GM21619 (cell line): ENCODE results near the gene MMP10.

Experiments
- ATAC-seq: cut with Tn5 transposase; IDR thresholded peaks from one replicate; pipeline ENCODE4 v1.9.1; 2021; ENCODE audit not compliant: unreplicated experiment

The MMP10 gene

DNA sequence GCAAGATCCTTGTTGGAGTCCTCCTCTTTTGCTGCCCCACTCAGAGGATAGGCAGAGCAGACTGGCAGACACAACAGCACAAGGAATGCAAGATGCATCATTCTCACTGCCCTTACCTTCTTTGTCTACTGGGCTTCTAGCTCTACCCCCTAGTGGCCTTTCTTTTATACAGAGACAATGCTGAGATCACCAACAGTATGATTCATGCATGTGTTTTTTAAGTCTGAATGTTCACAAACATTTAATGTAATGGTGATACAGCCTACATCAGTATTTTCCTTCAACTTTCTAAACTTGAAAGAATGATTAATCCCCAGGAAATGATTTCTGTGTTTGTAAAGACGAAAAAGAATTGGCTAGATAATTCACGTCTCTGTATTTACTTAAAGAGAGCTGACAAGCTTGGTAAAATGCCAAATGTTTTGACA is at the start of gene MMP10:
TSS of gene MMP10 (minus strand) at position 138 of the 428 bp plus-strand sequence. CDS start at position 101, 37 bp downstream.
- no peak for ATAC-seq

DNA sequence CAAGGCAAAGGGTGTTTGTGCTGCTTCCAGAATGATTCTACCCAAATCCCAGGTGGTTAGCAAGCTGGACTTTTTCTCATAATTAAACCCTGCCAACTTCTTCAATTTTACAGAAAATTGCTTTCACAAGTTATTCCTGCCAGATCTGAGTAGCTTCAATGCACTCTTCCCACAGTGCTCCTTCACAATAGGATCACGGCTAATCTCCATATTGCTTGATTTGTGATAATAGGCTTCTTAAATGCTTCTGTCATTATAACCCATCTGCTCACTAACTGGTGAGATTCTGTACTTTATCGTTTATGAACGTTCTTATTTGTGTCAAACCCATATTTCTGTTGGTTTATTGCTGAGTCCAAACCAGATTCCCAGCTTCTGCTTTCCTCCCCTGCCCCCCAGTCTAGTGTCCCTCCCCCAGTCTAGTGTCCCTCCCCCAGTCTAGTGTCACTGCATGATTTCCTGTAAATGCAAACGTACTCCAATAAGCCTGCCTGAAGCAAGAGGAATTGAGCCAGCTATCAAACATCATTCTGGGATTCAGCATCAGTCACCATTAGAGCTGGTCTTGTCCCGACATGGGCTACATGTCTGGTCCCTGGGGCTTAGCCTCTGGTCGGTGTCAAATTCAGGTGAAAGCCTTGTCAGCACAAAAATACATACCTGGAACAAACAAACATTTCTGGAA is 49.0 kb upstream of the MMP10 start:
- ATAC-seq, result no peak

DNA sequence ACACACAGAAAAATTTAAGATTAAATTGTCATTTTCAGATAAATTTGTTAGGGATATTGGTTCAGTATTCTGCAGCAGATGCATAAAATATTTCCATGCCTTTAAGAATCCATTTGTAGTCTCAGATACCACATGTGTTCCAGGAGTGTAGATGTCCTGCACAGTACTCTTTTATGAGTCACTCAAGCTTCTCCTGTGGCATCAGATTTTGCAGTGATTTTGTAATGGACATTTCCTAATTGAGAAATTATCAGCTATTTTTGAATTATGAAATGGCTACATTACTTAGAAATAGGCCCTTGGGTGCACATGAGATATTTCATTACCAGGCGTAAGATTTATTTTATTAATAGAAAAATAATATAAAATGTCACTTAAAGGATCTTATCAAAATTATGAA is 44.1 kb upstream of the MMP10 start:
- ATAC-seq, result no peak

DNA sequence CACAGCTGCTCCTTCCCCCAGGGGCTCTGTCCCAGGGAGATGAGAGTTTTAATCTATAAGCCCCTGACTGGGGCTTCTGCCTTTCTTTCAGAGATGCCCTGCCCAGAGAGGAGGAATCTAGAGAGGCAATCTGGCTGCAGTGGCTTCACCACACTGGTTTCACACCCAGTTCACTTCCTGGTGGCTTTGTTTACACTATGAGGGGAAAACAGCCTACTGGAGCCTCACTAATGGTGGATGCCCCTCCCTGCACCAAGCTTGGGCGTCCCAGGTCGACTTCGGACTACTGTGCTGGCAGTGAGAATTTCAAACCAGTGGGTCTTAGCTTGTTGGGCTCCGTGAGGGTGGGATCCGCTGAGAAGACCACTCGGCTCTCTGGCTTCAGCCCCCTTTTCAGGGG is 39.1 kb upstream of the MMP10 start:
- no peak for ATAC-seq

DNA sequence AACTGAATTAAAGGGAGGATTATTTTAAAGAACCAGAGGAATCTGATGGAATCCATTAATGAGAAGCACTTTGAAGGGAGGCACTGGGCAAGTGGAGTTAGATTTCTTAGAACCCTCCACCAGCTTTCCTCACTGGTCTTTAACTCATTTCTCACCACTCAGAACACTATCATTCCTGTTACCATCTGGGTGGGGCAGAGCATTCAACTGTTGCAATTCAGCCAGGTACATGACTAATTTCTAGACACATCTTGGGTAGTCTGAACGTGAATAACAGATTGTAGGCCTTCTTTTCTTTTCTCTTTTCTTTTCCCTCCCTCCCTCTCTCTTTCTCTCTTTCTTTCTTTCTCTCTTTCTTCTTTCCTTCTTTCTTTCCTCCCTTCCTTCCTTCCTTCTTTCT is 33.1 kb upstream of the MMP10 start:
- ATAC-seq, result no peak

DNA sequence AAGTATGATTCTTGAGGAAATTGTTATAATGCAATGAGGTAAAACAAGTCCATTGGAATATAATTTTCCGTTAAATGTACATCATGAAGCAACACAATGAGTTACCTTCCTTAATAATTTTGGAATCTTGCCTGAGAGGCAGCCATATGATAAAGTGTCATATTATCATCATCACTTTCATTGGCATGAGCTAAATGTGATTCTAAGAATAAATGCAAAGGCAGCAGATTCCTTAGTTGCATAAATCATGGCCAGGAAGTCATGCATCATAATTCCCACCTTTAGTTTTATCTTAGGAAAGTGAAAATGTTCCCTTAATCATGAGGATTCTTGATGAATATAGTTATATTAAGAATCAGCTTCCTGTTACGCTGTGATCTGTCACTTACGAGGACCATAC is 31.8 kb upstream of the MMP10 start:
- no peak for ATAC-seq

DNA sequence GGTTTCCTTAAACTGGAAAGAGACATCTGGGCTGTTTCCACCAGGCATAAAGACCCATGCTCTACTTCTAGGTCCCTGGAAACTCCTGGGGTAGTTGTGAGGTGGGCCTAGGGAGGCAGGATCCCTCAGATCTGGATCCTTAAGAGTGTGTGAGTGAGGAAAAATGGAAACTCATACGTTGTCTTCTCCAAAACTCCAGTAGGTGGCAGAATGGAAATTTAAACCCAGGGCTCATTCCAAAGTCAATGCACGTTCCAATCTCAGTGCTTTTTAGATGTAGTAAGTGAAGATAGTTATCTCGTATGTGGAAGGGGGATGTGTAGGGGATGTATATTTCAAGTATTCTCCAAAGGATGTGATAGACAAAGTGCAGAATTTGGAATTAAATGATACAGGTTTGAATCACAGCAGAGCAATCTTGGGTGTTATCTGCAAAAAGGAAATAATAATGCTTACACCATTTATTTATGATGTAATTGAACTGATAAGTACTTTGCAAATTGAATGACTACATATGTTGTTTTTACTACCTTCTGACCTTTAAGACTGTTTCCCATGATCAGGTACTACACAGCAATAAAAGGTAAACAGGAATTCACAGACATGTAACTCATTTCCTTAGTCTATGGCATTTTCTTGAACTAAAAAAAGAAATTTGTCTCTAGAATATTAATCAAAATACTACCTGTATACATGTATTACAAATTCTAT is 30.7 kb upstream of the MMP10 start:
- no peak for ATAC-seq

DNA sequence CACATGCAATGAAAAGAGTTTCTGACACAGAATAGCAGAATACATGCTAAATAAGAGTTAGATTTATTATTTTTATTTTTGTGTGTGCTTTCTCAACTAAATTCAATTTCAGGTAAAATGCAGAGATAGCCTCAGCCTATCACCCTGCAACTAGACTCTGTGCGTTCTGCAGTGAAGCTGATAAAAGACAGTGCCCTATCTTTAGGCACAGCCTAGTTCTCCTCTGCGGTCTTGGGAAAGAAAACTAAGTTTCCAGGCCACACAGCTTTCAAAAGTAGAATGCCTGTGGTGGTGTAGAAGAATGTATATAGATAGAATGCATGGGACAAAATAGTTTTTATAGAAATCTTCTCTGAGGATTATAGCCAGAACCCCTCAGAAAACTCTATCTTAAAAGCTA is 29.5 kb upstream of the MMP10 start:
- ATAC-seq, result no peak

DNA sequence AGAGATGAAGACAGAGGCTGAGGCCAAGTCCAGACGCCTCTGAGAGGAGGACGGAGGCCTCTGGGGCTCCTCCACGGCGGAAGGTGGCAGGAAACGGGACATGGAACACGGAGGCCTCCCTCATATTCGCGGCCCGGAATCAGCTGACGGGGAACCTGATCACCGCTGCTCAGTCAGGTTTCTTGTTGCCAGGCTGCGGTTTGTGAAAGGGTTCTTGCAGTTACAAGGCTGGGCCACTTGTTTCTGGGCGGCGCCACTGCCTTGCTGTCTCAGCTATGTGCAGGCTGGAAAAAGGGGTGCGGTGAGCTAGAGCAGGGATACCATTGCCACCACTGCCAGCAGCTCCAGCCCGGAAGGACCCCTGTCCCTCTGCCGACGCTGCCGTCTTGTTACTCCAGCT is 27.5 kb upstream of the MMP10 start:
- ATAC-seq, result no peak

DNA sequence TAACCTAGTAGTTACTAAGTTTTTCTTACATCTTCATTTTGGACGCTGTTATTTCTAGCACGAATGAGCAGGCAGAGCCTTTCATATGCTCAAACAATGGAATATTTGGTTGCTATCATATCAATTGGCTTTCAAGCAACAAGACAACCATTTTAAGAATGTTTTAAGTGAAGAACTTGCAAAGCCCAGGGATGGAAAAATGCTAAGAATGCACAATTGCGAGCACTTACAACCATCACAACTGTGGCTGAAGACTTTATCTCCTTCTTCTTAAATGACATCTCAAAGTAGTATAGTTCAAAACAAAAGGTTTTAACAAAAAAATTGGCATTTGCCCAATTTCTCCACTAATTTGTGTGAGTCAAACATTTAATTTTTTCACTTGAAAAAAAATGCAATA is 25.9 kb upstream of the MMP10 start:
- ATAC-seq, result no peak

DNA sequence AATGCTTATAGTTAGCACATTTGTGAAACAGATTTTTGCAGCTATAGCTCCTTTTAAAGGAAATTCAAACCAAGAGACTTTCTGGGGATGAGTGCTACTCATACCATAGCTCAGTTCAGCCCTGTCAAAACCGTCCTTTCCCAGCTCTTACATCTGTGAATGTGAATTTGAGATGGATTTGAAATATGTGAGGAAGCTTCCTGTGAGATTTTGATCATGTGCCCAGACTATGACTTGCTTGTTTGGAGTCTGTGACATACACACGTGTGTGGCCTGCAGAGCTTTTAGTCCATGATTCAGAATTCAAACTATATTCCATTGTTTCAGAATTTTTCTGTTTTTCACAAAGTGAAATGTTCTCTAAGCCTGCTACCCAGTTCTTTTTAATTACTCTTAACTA is 21.9 kb upstream of the MMP10 start:
- no peak for ATAC-seq

DNA sequence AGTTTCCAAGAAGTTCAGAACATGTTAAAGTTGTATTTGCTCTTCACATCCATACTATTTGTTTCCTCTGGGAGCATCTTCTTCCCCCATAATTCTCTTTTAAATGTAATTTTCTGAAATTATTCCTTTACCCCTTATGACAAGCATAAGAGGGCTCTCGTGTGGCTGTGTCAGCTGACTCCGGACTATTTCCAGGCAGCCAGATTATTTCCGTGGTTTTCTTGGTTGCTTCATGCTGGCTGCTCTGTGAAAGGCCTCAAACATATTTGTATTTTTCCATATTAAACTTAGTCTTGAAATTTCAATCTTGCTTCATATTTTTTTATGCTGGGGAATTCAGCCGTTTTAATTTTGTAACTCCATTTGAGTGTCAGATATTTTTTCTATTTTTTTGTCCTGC is 20.3 kb upstream of the MMP10 start:
- ATAC-seq, result no peak

DNA sequence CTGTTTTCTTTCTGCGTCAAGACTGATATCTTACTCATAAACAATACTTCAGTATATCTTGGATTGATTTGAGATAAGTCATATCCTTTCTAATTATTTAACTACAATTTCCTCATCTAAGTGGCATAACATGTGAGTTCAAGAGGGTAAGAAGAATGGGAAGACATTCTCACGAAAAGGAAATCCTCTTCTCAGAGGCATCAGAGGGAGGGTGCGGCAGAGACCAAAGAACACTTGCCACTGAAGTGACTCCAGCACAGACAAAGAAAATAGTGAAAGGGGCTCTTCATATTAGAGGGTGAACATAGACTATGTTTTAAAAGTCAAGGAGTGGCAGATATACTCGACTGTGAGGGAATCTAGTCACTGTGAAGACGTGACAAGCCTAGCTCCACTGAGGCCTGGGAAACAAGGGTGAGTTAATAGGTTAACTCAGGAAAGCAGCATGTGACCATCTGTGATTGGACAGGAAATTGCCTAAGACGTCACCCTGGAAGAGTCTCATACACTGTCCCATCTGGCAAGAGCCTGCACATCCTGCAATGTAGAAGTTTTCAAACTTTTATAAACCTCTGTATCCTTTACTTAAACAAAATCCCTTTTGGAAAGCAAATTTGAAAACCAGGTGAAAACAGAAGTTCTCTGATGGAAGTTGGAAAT is 19.4 kb upstream of the MMP10 start:
- no peak for ATAC-seq

DNA sequence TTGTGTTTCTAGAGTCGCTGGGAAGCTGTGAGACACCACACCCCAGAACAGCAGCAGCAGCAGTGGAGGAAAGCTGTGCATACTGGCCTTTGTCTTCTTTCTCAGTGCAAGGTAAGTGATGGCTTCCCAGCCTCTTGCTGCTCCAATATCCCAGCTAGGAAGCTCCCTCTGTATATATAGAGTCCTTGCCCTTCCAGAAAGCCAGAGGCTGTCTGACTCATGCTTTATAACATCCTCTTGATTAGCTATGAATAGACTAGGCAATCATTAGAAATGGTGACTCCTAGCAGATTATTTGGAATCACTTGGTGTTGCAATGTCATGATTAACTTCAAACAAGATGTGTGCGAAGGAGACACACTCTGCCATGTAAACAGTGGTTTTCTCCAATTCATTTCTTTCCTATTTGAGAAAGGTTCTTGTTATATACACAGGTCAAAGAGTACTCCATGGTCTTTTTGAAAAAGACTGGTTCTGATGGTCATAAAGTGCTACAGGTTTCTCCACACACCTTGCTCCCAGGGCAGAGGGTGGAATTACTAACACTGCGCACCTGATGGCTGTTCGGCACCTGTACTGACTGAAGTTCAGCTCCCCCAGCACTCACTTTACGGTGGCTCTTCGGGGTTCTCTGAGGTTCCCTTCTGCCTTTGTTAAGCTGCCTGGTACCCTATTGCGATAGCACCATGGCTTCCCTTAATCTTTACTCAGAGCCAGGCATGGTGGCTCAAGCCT is 17.8 kb upstream of the MMP10 start, which contains the start of gene MMP1:
TSS of gene MMP1 (minus strand) at position 149 of the 735 bp plus-strand sequence. CDS start at position 81, 68 bp downstream.
- ATAC-seq, result no peak

DNA sequence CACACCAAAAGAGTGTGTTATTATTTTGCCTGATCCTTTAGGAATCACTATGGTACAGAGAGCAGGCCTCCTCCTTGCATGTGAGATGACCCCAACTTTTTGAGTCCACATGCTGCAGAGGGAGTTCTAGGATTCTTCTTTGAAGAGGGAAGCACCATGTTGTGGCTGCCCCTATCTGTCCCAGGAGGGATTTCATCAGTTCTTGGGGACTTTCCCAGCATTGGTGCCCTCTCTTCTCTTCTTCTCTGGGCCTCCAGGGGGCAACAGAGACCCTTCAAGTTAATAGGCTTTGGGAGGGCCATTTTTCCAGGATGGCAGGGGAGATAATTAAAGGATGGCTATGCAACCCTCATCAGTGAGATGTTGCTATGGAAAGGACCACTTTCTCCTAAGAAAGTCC is 14.0 kb upstream of the MMP10 start:
- peak; percentile 96 for ATAC-seq

DNA sequence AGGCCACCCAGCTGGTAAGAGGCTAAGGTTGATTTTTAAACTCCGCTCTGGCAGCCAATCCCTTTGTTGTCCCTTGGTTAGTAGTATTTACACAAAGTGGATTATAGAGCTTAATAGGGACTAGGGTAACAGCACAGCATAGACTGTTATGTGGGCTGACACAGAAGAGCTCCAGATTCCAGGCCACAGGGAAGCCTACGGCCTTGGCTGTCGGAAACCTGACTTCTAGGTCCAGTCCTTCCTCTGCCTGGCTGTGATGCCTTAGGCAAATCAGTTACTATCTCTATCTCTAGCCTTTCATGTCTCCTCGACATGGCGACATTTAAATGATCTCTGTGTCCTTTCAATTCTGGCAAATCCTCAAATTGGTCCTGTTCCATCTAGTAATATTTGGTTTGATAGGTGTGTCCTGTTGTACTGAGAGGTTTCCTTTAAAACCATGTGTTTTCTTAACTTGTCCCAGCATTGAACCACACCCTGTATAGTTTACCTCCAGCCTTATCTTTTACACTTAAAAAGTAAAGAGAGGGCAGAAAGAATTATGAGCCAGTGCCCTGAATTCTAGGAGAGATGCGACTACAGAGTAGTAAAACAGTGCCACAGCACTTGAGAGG is 13.4 kb upstream of the MMP10 start:
- no peak for ATAC-seq

DNA sequence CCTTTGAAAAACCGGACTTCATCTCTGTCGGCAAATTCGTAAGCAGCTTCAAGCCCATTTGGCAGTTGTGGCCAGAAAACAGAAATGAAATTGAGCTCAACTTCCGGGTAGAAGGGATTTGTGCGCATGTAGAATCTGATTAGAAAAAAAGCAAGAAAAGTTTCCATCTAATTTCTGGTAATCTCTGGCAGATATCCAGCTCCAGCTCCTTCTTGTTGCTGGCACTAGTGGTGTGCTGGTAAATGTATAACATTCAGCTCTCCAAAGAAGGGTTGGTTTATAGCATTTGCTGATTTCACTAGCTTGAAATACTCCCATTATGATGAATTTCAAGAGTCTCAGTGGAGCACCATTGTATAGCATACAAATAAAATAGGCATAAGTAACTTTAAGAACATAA is 12.2 kb upstream of the MMP10 start:
- ATAC-seq, result no peak

DNA sequence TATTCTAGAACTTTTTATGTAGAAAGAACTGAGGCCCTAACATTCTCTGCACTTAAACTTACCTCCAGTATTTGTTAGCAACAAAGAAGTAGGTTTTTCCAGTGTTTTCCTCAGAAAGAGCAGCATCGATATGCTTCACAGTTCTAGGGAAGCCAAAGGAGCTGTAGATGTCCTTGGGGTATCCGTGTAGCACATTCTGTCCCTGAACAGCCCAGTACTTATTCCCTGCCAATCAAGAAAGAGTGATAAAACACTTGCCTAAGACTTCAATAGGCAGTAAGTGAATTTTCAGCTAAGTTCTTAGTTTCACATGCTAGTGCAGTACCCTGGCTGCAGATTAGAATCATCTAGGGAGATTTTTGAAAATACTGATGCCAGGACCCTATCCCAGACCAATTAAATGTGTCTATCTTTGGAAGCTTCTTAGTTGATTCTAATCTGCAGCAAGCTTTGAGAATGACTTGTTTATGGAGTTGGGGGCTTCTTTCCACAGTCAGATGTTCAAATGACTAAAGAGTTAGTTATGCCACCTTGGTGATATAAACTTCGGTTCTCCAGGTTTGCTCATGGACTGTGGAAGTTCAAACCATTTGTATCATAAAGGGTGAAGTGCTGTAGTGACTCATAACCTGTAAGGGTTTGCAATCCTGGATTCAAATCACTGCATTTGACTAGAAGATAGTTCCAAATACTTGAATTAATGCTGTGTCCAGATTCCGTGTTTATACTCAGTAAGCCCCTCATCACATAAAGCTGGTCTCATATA is 11.0 kb upstream of the MMP10 start:
- ATAC-seq, result no peak

DNA sequence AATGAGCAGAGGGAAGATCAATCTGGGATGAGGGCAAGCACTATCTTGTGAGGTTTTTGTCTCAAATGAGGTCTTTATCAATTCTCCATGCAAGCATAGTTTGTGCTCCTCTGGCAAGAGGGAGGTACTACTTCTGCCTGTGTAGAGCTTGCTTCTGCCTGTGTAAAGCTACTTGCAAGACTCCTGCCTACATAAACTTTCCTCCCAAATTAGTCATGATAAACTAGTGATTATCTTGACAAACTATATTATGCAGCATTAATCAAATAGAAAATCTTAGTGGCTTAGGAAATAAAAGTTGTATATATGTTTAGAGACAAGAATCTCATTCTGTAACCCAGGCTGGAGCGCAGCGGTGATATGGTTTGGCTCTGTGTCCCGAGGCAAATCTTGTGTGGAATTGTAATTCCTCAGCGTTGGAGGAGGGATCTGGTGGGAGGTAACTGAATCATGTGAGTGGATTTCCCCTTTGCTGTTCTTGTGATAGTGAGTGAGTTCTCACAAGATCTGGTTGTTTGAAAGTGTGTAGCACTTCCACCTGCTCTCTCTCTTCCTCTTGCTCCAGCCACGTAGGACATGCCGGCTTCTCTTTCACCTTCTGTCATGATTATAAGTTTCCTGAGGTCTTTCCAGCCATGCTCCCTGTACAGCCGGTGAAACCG is 8.0 kb upstream of the MMP10 start:
- ATAC-seq, result no peak

DNA sequence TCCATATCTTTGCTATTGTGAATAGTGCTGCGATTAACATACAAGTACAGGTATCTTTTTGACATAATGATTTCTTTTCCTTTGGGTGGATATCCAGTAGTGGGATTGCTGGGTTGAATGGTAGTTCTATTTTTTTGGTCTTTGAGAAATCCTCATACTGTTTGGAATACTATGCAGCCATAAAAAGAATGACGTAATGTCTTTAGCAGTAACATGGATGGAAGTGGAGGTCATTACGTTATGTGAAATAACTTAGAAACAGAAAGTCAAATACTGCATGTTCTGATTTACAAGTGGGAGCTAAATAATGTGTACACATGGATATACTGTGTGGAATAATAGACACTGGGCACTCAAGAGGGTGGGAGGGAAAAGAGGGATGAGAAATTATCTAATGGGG is 4.0 kb upstream of the MMP10 start:
- ATAC-seq, result no peak
